GM12891 (cell line): ENCODE measurements around the gene ZFHX3.

Experiments used
- POLR2A ChIP-seq: IDR thresholded peaks from 2 replicates; pipeline ENCODE4 v1.6.1; 2011; ENCODE audit warnings: low read depth, low read length, control low read depth
- POLR2AphosphoS5 ChIP-seq: IDR thresholded peaks from 2 replicates; pipeline ENCODE4 v1.6.1; 2011; ENCODE audit warnings: low read depth, low read length, control low read depth
- TAF1 ChIP-seq: IDR thresholded peaks from 2 replicates; pipeline ENCODE4 v1.6.1; 2011; ENCODE audit warnings: low read depth, low read length, control low read depth

DNA sequence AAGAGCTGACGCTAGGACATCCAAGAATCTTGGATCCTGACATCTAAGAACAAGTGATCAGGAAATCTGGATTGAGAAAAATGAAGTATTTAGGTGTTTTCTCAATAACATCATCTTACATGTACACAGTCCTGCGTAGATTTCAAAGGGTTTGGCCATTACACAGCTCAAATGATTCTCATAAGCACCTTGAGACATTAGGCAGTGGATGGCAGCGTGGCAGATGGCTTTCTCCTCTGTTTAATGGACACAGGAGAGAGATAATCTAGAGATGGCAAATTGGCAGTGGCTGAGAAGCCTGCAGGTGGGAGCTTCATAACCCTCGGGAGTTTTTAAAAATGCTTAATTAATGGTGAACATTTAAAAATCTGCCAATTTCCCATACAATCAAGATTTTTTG is 137.5 kb downstream of the ZFHX3 start:
- TF ChIP-seq POLR2AphosphoS5 (no peak), POLR2A (no peak), TAF1 (no peak)
